CD4-positive, alpha-beta T cell treated with Interferon gamma for 1 hour (primary cell): ENCODE results near the gene FSIP1.
"Not testable (repeated sequence)": the region's sequence is repeated elsewhere in the genome, so short reads cannot be mapped to it uniquely, and the experiment has no call there.

Source experiments
- DNase-seq: peaks from one replicate; pipeline ENCODE4 v3.0.0-alpha.2; 2020

FSIP1 gene

GRCh38 chr15:39782441-39783138 lies at the start of gene FSIP1:
Gene FSIP1, minus strand, starts transcription at chr15:39782841. Its CDS starts 6,317 bp downstream, at chr15:39776524.
- peak; percentile 94 for DNase-seq

- no peak for DNase-seq
Observed at GRCh38 chr15:39830166-39830565, 47.5 kb upstream of the FSIP1 start.

GRCh38 chr15:39828374-39828931 lies 45.8 kb upstream of the FSIP1 start:
- no peak for DNase-seq

- no peak for DNase-seq
Observed at GRCh38 chr15:39826975-39827374, 44.3 kb upstream of the FSIP1 start.

- no peak for DNase-seq
Observed at GRCh38 chr15:39823634-39824033, 41.0 kb upstream of the FSIP1 start.

GRCh38 chr15:39820050-39820602 lies 37.5 kb upstream of the FSIP1 start:
- DNase-seq = no peak

GRCh38 chr15:39819533-39819932 lies 36.9 kb upstream of the FSIP1 start:
- no peak for DNase-seq

- DNase-seq = no peak
Observed at GRCh38 chr15:39817892-39818291, 35.3 kb upstream of the FSIP1 start.

GRCh38 chr15:39814489-39814888 lies 31.8 kb upstream of the FSIP1 start:
- DNase-seq = no peak

GRCh38 chr15:39812651-39813050 lies 30.0 kb upstream of the FSIP1 start:
- DNase-seq = not testable (repeated sequence)

- DNase-seq = no peak
Observed at GRCh38 chr15:39808909-39809308, 26.3 kb upstream of the FSIP1 start.

- no peak for DNase-seq
Observed at GRCh38 chr15:39807791-39808190, 25.1 kb upstream of the FSIP1 start.

- no peak for DNase-seq
Observed at GRCh38 chr15:39804026-39804425, 21.4 kb upstream of the FSIP1 start.

- no peak for DNase-seq
Observed at GRCh38 chr15:39803016-39803415, 20.4 kb upstream of the FSIP1 start.

GRCh38 chr15:39801641-39802309 lies 19.1 kb upstream of the FSIP1 start:
- no peak for DNase-seq

GRCh38 chr15:39799552-39800011 lies 16.9 kb upstream of the FSIP1 start:
- no peak for DNase-seq

- no peak for DNase-seq
Observed at GRCh38 chr15:39798382-39798781, 15.7 kb upstream of the FSIP1 start.

- no peak for DNase-seq
Observed at GRCh38 chr15:39797407-39797806, 14.8 kb upstream of the FSIP1 start.

GRCh38 chr15:39796601-39797000 lies 14.0 kb upstream of the FSIP1 start:
- no peak for DNase-seq

GRCh38 chr15:39795486-39795885 lies 12.8 kb upstream of the FSIP1 start:
- DNase-seq = no peak

- DNase-seq = no peak
Observed at GRCh38 chr15:39794954-39795353, 12.3 kb upstream of the FSIP1 start.

- DNase-seq = no peak
Observed at GRCh38 chr15:39793923-39794322, 11.3 kb upstream of the FSIP1 start.

- no peak for DNase-seq
Observed at GRCh38 chr15:39792844-39793335, 10.2 kb upstream of the FSIP1 start.
